Suprapubic skin (tissue), 4 donors: ENCODE results near the gene ACTR8.

ENCODE experiments used
- POLR2A ChIP-seq, 2 donors: fragments of 450-650 bp; IDR thresholded peaks; one replicate each; pipeline ENCODE4 v1.6.1; 2017; ENCODE audit warnings: antibody characterized with exemption in 2 of 2, mild to moderate bottlenecking in 2 of 2, moderate library complexity in 2 of 2
- POLR2AphosphoS5 ChIP-seq, 3 donors: sonication (generic); formaldehyde crosslinking; IDR thresholded peaks; one replicate each; pipeline ENCODE4 v1.6.1; 2017; ENCODE audit warnings: antibody characterized with exemption in 3 of 3
- TF ChIP-seq, protein P1 (sequence below), 2 donors: fragments of 200-600 bp in 1 of 2; fragments of 450-650 bp in 1 of 2; sonication (generic) in 1 of 2; IDR thresholded peaks; one replicate each; pipeline ENCODE4 v1.5.1; 2016 to 2019; ENCODE audit warnings: antibody characterized with exemption in 2 of 2, mild to moderate bottlenecking in 1 of 2, moderate library complexity in 1 of 2

DNA sequence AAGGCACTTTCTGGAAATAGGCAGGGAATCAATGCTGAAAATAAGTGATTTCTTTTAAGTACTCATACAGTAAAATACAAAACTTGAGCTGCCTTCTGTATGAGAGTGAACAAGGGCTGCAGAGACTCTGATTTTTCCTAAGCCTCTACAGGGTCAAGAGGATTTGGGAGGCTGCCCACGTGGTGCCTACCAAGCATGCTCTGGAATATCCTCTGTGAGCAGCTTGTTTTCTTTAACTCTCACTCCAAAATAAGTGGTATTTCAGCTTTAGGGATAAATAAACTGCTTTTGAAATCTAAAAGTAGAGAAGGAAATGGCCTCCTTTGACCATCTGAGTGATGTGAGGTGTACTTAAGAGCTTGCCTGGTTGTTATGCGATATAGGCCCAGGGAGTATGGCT is 17.8 kb upstream of the ACTR8 start:
- TF ChIP-seq, protein P1, sequence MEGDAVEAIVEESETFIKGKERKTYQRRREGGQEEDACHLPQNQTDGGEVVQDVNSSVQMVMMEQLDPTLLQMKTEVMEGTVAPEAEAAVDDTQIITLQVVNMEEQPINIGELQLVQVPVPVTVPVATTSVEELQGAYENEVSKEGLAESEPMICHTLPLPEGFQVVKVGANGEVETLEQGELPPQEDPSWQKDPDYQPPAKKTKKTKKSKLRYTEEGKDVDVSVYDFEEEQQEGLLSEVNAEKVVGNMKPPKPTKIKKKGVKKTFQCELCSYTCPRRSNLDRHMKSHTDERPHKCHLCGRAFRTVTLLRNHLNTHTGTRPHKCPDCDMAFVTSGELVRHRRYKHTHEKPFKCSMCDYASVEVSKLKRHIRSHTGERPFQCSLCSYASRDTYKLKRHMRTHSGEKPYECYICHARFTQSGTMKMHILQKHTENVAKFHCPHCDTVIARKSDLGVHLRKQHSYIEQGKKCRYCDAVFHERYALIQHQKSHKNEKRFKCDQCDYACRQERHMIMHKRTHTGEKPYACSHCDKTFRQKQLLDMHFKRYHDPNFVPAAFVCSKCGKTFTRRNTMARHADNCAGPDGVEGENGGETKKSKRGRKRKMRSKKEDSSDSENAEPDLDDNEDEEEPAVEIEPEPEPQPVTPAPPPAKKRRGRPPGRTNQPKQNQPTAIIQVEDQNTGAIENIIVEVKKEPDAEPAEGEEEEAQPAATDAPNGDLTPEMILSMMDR (IDR thresholded peaks at IDR 0.05): no peak
- TF ChIP-seq POLR2A (IDR thresholded peaks at IDR 0.05) (no peak), POLR2AphosphoS5 (IDR thresholded peaks at IDR 0.05) (no peak)
